ENCODE measurements around the gene IGF2BP2. TPM values are rescaled to one million over a fixed set of nuclear protein-coding genes. Genes with fewer than 3 reads are reported as not detected.

IGF2BP2 gene
- total and polyA plus RNA-seq, 2 of the 8 experiments (the other 6 are each of a cell fraction or from before 2014, with no cell fraction given) = 7.4 to 121 TPM

- Histone ChIP-seq H3K4ac (replicated peaks; ENCODE audit: insufficient read length, low read depth, low read length) (no peak overlapping the region), H4K5ac (ENCODE audit: insufficient read length, low read depth, low read length) (no peak overlapping the region), H2BK120ac (replicated peaks; ENCODE audit: low read depth, low read length) (no peak overlapping the region), H2AFZ (ENCODE audit: low read length) (no peak overlapping the region), H3K23me2 (ENCODE audit: low read depth, low read length) (no peaks in the 10 kb centered on the region), H2BK12ac (ENCODE audit: low read depth, low read length) (no peak overlapping the region), H3K9me3 (ENCODE audit: insufficient read depth in 2 of 2, low read depth in 1 of 2, low read length in 1 of 2) (no peaks in the 10 kb centered on the region), H3K4me3 (ENCODE audit: extremely low read depth in 1 of 4, insufficient read depth in 2 of 4, low read depth in 3 of 4, low read length in 4 of 4) (no peak overlapping the region), H3K27me3 (replicated peaks in 1 of 4; ENCODE audit: control insufficient read depth in 3 of 4, extremely low read depth in 1 of 4, insufficient read depth in 3 of 4, low read length in 3 of 4) (no peaks in the 10 kb centered on the region), H4K8ac (ENCODE audit: extremely low read depth, insufficient read depth, low read length) (no peak overlapping the region), H2AK5ac (ENCODE audit: low read depth, low read length) (no peak overlapping the region), H3K27ac (ENCODE audit: low read depth, low read length) (no peak overlapping the region), H3K79me2 (ENCODE audit: control insufficient read depth in 1 of 2, insufficient read depth in 2 of 2, low read length in 2 of 2) (peaks cover 19 to 94% of the 10 kb centered on the region in 2 experiments), H3K14ac (ENCODE audit: insufficient read length) (no peak overlapping the region), H3K4me2 (ENCODE audit: insufficient read depth in 1 of 2, low read depth in 2 of 2, low read length in 2 of 2) (peak overlapping the region in 1 of 2 experiments; percentile 26; a peak in 1 of 4 replicates), H3K18ac (ENCODE audit: extremely low read depth, low read length) (no peak overlapping the region), H2BK15ac (ENCODE audit: low read length) (no peak overlapping the region), H4K91ac (replicated peaks; ENCODE audit: insufficient read length, low read length) (no peak overlapping the region), H3K56ac (replicated peaks; ENCODE audit: insufficient read length, low read depth, low read length) (no peak overlapping the region), H4K20me1 (replicated peaks in 1 of 2; ENCODE audit: control insufficient read depth in 1 of 2, insufficient read depth in 2 of 2, low read length in 2 of 2) (peaks cover 12 to 18% of the 10 kb centered on the region in 2 experiments), H3K36me3 (ENCODE audit: control insufficient read depth in 2 of 4, insufficient read depth in 4 of 4, low read length in 3 of 4) (no peaks in the 10 kb centered on the region), H3K4me1 (replicated peaks in 1 of 4; ENCODE audit: control insufficient read depth in 3 of 4, insufficient read depth in 4 of 4, low read length in 3 of 4) (peaks cover 0 to 10% (median 2%) of the 10 kb centered on the region in 4 experiments; a peak in 5 of 7 replicates), H3K23ac (ENCODE audit: insufficient read length) (no peak overlapping the region), H3K9ac (replicated peaks in 1 of 4; ENCODE audit: extremely low read depth in 1 of 4, low read depth in 3 of 4, low read length in 3 of 4) (no peak overlapping the region), H3K79me1 (ENCODE audit: low read depth, low read length) (peaks cover 7% of the 10 kb centered on the region), H2BK20ac (ENCODE audit: low read length) (no peak overlapping the region), H2BK5ac (ENCODE audit: low read depth, low read length) (no peak overlapping the region)
- ChIA-PET CTCF (ENCODE audit: partially characterized antibody) (interaction anchor here (0.5 to 21.4 kb wide), 5 partner anchors 22 to 84 kb away, joined by 3 to 345 read pairs (median 3); no protein-coding TSS in a partner anchor), POLR2A (ENCODE audit: partially characterized antibody) (no interaction called here)
- no peak for TF ChIP-seq CTCF (IDR thresholded peaks at IDR 0.05; ENCODE audit: control extremely low read depth in 1 of 3, insufficient read depth in 1 of 3, low read depth in 1 of 3, low read length in 3 of 3)
- no peak for TF ChIP-seq BRCA1 (IDR thresholded peaks at IDR 0.05; ENCODE audit: low read depth, low read length)
- TF ChIP-seq RXRA (IDR thresholded peaks at IDR 0.05; ENCODE audit: insufficient read depth, low read depth, low read length) = no peak
- TF ChIP-seq TEAD4 (IDR thresholded peaks at IDR 0.05; ENCODE audit: low read depth, low read length) = peak; percentile 43; the same call in 1 of the 2 replicates
- 69% methylated on average over 5 of the region's 5 CpGs; no CpG with 5 or more reads in 1 of the 2 experiments for WGBS, 2 experiments (ENCODE audit: extremely low coverage in 1 of 2, insufficient coverage in 1 of 2, insufficient read length in 1 of 2, insufficient replicate concordance in 2 of 2, low coverage in 1 of 2, low lambda C conversion rate in 2 of 2, missing lambda C conversion rate in 1 of 2)
- no peak for FAIRE-seq
- no peak for DNase-seq (ENCODE audit: low read depth in 1 of 2, low spot score in 2 of 2)
These were observed 85.6 kb downstream of the IGF2BP2 start for GRCh38 chr3:185739264-185739701.

Data from H1 (cell line).